ENCODE results near the gene THAP8. TPM values are rescaled to one million over a fixed set of nuclear protein-coding genes. Genes with fewer than 3 reads are reported as not detected.
A peak's percentile ranks its signal among the peaks of the same experiment; 100 is the strongest.

The THAP8 gene
- total RNA-seq, 1 donor from 2014 or later, result 10.1 TPM

- Mint-ChIP-seq H3K4me3 (ENCODE audit: low read depth) (no peak overlapping the region), H3K9me3 (ENCODE audit: low read depth) (no peaks in the 10 kb centered on the region), H3K27me3 (peaks cover 33% of the 10 kb centered on the region), H3K4me1 (ENCODE audit: low read depth) (peaks cover 9% of the 10 kb centered on the region), H3K36me3 (ENCODE audit: insufficient read depth) (no peaks in the 10 kb centered on the region), H3K27ac (no peak overlapping the region)
- DNase-seq (ENCODE audit: low spot score, unreplicated experiment), result no peak
- TF ChIP-seq CTCF (IDR thresholded peaks at IDR 0.05; ENCODE audit: unreplicated experiment), result no peak
Measured at GRCh38 chr19:35990771-35991730, 63.0 kb downstream of the THAP8 start.

- H3K27me3 Mint-ChIP-seq, result peaks cover 42% of the 10 kb centered on the region
- H3K9me3 Mint-ChIP-seq (ENCODE audit: low read depth), result no peaks in the 10 kb centered on the region
- no peak overlapping the region for H3K4me3 Mint-ChIP-seq (ENCODE audit: low read depth)
- no peak overlapping the region for H3K27ac Mint-ChIP-seq
- TF ChIP-seq CTCF (IDR thresholded peaks at IDR 0.05; ENCODE audit: unreplicated experiment), result no peak
- peaks cover 5% of the 10 kb centered on the region for H3K4me1 Mint-ChIP-seq (ENCODE audit: low read depth)
- no peaks in the 10 kb centered on the region for H3K36me3 Mint-ChIP-seq (ENCODE audit: insufficient read depth)
- DNase-seq (ENCODE audit: low spot score, unreplicated experiment), result no peak
Measured at GRCh38 chr19:35990156-35990555, 63.9 kb downstream of the THAP8 start.

GRCh38 chr19:35988824-35989223 lies 65.3 kb downstream of the THAP8 start:
- DNase-seq (ENCODE audit: low spot score, unreplicated experiment), result no peak
- Mint-ChIP-seq H3K36me3 (ENCODE audit: insufficient read depth) (no peaks in the 10 kb centered on the region), H3K4me3 (ENCODE audit: low read depth) (no peak overlapping the region), H3K27me3 (peaks cover 55% of the 10 kb centered on the region), H3K27ac (no peak overlapping the region), H3K9me3 (ENCODE audit: low read depth) (no peaks in the 10 kb centered on the region), H3K4me1 (ENCODE audit: low read depth) (peaks cover 3% of the 10 kb centered on the region)
- TF ChIP-seq CTCF (IDR thresholded peaks at IDR 0.05; ENCODE audit: unreplicated experiment), result no peak

- Mint-ChIP-seq H3K27ac (no peak overlapping the region), H3K27me3 (peaks cover 68% of the 10 kb centered on the region), H3K9me3 (ENCODE audit: low read depth) (no peaks in the 10 kb centered on the region), H3K4me1 (ENCODE audit: low read depth) (peaks cover 3% of the 10 kb centered on the region), H3K36me3 (ENCODE audit: insufficient read depth) (no peaks in the 10 kb centered on the region), H3K4me3 (ENCODE audit: low read depth) (no peak overlapping the region)
- DNase-seq (ENCODE audit: low spot score, unreplicated experiment), result no peak
- TF ChIP-seq CTCF (IDR thresholded peaks at IDR 0.05; ENCODE audit: unreplicated experiment), result peak; percentile 3
Measured at GRCh38 chr19:35987571-35987896, 66.6 kb downstream of the THAP8 start.

GRCh38 chr19:35986664-35987570 lies 67.2 kb downstream of the THAP8 start:
- no peak overlapping the region for H3K27ac Mint-ChIP-seq
- no peaks in the 10 kb centered on the region for H3K36me3 Mint-ChIP-seq (ENCODE audit: insufficient read depth)
- peaks cover 74% of the 10 kb centered on the region for H3K27me3 Mint-ChIP-seq
- H3K9me3 Mint-ChIP-seq (ENCODE audit: low read depth), result no peaks in the 10 kb centered on the region
- TF ChIP-seq CTCF (IDR thresholded peaks at IDR 0.05; ENCODE audit: unreplicated experiment), result no peak
- H3K4me3 Mint-ChIP-seq (ENCODE audit: low read depth), result peak overlapping the region; percentile 64
- DNase-seq (ENCODE audit: low spot score, unreplicated experiment), result no peak
- peaks cover 3% of the 10 kb centered on the region for H3K4me1 Mint-ChIP-seq (ENCODE audit: low read depth)

Data from progenitor cell of endocrine pancreas (in vitro differentiated cells).